ENCODE results near the gene GATA5.

Gene GATA5

GRCh38 chr20:62451156-62451767 is 24.5 kb downstream of the GATA5 start:
- no peak for DNase-seq

DNA sequence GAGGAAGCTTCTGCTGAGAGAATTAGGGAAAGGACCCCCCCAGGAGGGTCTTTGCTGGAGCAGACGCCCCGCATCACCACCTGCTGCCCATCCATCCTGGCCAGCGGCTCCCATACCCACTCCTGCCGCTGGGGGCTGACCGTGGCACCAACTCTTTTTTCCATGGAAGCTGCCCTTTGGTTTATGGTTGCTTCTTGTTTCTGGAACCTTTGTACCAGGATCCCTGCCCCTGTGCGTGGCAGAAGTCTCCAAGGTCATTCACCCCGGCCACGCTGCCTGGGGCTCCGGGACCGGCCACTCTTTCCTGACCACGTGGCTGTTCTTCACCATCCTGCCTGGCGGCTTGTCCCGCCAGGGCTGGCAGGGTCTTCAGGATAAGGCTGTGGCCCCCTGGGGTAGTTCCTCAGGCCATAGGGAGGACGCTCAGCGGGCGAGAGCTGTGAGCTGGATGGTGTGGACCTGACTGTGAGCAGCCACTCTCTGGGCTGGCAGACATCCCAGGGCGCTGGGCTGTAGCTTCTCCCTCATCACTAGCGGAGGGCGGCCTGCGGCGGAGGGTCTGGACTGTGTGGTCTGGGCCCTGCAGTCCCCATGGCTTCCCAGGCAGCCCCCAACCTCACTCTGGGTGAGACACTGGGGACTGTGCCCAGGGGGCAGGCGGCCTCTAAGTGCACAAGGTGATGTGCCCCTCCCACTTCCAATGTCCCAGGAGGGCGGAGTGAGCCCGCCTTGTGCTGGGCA is 25.7 kb downstream of the GATA5 start:
- DNase-seq: no peak

- no peak for DNase-seq
Measured at GRCh38 chr20:62448788-62449187, 27.0 kb downstream of the GATA5 start.

GRCh38 chr20:62448038-62448437 is 27.8 kb downstream of the GATA5 start:
- DNase-seq: no peak

GRCh38 chr20:62446888-62447869 is 28.6 kb downstream of the GATA5 start:
- no peak for DNase-seq

- DNase-seq: no peak
Measured at GRCh38 chr20:62446481-62446880, 29.3 kb downstream of the GATA5 start.

- no peak for DNase-seq
Measured at GRCh38 chr20:62445553-62446340, 30.0 kb downstream of the GATA5 start.

- no peak for DNase-seq
Measured at GRCh38 chr20:62444286-62444685, 31.5 kb downstream of the GATA5 start.

GRCh38 chr20:62441987-62442539 is 33.7 kb downstream of the GATA5 start:
- no peak for DNase-seq

- DNase-seq: no peak
Measured at GRCh38 chr20:62439218-62439617, 36.6 kb downstream of the GATA5 start.

DNA sequence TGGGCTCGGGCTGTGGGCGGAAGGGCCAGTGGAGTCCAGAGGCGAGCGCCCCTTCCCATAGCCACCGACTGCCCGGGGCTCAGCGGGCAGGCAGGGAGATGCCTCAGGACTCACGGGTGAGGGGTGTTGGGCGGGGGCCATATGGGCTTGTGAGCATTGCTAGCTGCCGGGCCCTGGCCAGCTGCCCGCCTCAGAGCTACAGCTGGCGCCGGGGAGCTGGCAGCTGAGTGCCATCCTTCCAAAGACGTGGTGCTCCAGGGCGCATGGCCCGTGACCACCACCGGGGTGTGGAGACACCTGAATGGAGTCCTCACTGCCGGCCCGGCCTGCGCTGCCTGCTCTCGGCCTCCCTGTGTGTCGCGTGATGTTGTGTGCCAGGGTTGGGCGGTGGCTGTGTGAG is 37.9 kb downstream of the GATA5 start:
- DNase-seq: no peak

- DNase-seq: no peak
Measured at GRCh38 chr20:62437496-62437895, 38.3 kb downstream of the GATA5 start.

DNA sequence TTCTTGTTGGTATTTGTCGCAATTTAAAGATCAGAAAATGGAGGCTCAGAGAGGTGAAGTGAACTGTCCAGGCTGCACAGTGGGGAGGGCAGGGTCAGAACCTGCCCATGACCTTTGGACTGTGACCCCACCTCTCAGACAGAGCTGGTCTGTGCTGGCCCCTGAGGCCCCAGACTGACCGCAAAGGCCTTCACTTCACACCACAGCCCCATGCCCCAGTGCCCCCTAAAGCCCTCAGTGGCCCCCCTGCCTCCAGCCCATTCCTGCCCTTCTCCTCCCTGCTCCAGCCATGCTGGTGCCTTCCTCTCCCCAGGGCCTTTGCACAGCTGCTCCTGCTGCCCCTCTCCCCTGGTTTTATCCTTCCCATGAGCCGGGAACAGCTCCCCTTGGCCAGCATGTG is 39.1 kb downstream of the GATA5 start:
- DNase-seq: no peak

DNA sequence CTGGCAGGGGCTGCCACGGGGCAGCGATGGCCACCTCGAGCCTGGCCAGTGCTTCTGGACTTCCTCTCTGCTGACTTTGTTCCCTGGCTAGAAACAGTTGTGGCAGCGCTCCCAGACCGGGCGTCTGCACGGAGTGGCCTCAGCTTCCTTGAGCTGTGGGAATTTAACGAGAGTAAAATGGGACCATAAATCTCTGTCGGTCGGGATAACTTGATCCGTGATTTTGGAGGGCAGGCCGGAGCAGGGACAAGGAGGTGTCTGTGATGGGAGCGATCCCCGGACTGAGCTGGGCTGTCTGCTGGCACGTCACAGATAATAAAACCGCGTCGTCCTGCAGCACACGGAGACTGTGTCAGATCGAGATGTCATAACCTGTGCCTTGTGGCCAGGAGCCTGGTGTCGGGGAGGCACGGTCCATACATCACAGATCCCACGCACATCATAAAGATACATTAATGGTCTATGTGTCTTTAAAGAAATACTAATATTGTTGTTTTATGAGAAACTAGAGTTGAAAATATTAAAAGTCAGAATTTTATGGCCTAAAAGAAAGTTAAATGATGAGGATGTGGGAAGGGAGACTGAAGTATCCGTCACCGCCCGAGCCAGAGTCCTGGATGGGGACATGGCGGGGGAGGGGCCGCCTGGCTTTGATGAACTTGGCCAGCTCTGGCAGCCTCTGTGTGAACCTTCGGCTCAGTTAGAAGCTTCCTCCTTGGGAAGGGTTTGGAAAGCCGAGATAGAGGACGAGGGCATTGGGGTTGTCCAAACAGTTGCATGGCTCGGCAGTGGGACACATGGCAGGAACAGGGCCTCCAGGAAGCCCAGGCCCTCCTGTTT is 41.9 kb downstream of the GATA5 start:
- no peak for DNase-seq

DNA sequence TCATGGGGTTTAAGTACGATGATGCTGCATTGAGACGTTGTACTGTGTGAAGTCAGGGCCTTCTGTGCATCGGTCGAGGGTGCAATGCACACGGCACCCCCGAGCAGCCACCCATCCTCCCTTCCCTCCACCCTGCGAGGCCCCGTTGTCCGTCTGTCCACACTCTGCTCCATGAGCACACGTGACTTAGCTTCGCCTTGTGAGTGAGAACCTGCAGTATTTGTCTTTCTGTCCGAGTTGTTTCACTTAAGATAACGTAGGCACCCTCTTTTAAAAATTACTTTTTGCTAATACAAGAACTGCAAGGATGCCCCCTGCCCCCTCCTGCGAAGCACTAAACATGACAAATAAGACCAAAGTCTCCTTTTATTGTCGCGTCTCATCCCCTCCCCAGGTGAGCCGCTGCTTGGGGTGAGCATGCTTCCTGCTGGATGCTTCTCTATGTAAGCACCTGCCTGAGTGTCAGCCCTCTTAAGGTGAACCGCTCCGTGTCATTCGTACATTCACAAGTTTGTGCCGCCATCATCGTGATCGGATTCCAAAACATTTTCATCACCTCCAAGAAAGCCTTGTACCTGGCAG is 44.8 kb downstream of the GATA5 start:
- DNase-seq: no peak

DNA sequence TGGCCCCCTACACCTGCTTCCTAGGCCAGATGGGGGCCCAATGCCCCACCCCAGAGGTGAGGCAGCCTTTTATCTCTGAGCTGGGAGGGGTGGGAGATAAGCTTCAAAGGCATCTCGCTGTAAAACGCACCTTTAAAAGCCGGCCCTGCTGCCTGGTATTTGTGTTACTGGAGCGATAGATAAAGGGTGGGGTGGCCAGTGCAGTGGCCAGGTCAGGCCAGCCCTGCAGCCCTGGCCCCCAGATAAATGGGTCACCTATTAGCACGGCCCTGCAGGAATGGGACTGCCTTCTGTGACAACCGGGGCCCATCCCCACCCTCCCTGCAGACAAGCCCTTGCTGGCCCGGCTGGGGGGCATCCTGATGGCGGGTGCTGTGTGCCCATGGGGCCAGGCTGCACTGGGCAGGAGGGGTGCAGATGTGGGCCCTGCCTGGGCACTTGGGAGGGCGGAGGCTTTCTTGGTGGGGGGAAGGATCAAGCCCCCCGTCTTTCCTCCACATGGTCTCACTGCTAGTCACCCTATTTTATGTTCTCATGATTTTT is 45.4 kb downstream of the GATA5 start:
- DNase-seq: no peak

DNA sequence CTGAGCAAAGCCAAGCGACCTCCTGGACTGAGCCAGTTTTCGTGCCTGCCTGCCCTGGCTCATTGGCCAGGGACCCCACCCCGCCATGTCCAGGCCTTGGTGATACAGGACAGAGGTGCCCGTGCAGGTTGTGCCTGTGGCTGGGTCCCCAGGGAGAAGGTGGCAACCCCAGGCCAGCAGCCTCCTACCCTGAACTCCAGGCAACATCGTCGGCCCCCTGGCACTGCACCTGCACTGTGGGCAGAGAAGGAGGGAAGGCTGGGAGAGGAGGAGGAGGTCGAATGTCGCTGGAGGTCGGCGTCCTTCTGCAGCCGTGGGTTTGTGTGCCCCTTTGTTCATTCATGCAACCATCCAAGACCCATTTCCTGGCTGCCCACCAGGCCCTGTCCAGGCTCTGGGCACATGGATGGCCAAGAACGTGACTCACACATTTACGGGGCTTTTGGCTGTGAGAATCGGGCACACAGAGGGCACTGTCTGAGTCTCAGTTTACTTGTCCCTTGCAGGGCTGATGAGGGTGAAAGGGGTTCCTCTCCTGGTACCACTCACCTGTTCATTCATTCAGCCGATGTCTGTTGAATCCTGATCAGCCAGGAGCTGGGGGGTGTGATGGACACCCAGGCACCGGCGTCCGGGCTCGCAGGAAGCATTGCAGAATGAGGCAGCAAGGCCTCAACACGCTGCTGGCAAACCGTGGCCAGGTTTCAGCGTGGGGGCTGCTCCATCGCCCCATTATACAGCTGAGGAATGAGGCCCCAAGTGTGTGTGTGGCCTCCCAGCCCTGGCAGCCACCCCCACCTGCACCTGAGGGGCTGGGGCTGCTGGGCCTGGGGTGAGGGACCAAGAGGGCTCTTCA is 46.1 kb downstream of the GATA5 start:
- DNase-seq: no peak

- no peak for DNase-seq
Measured at GRCh38 chr20:62428396-62429295, 47.1 kb downstream of the GATA5 start.

GRCh38 chr20:62428002-62428372 is 47.8 kb downstream of the GATA5 start:
- no peak for DNase-seq

All from activated CD4-positive, alpha-beta T cell treated with anti-CD3 and anti-CD28 coated beads for 4 hours (primary cell).